GM21529 (cell line): ENCODE results near the gene MMS19.
A peak's percentile ranks its signal among the peaks of the same experiment; 100 is the strongest.
"Not testable (repeated sequence)": the region's sequence is repeated elsewhere in the genome, so short reads cannot be mapped to it uniquely, and the experiment has no call there.

ENCODE experiments used
- ATAC-seq: cut with Tn5 transposase; IDR thresholded peaks from one replicate; pipeline ENCODE4 v1.9.1; 2021; ENCODE audit not compliant: unreplicated experiment

The MMS19 gene

DNA sequence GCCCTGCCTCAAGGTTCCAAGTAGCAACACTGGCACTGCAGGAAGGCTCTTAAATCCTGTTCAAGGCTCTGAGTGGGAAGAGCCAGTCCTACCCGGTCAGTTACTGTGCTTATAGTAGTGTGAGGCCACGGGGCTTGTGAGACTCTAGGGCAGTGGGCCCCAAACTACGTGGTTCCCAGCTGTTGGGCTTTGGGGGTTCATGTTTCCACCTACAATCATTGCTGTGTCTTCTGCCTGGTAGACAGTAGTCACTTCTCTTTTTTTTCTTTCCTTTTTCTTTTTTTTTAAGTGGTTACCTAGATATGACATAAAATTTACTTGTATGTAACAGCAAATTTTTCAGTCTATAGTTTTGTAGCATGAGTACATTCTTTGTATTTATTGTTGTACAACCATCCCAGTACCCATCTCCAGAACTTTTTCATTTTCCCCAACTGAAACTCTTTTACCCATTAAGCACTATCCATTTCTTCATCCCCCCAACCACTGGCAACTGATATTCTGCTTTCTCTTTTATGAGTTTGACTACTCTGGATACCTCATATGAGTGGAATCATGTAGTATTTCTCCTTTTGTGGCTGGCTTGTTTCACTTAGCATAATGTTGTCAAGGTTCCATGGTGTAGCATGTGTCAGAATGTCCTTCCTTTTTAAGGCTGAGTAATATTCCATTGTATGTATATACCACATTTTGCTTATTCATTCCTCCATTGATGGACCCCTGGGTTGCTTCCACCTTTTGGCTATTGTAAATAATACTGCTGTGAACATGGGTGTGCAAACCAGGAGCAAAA, 8.2 kb upstream of the MMS19 start:
- no peak for ATAC-seq

DNA sequence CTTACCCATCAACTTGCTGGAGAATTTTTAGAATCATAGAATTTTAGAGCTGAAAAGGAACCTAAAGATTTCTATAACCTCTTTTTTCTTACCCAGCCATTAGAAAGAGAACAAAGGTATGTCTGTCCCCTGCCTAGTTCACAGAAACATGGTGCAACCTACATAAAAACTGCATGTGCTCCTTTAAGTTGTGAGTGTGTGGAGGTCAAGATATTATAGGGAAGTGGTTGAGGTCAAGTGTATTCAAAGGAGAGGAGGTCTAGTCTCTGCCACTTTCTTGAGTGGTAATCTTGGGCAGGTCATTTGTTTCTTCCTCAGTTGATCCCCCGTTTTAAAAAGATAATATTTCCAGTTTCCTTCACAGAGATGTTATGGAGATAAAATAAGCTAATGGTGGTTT, 6.9 kb upstream of the MMS19 start:
- ATAC-seq: no peak

DNA sequence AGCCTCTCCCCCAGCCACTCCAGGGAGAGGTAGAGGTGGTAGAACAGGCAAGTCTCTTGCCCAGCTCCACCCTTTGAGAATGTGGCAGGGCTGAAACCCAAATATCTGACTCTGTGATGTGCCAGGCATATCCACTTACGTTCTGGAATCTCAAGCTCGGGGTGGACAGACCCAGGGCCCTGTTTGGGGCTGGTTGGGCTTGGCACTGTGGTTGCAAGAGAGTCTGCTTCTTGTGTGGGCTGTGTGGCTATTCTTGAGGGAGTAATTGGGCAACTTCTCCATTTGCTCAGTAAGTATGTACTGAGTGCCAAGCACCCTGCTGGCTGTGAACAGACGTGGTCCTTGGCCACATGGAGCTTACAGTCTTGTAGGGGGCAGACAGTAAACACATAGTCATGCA, 5.2 kb upstream of the MMS19 start:
- ATAC-seq: no peak

DNA sequence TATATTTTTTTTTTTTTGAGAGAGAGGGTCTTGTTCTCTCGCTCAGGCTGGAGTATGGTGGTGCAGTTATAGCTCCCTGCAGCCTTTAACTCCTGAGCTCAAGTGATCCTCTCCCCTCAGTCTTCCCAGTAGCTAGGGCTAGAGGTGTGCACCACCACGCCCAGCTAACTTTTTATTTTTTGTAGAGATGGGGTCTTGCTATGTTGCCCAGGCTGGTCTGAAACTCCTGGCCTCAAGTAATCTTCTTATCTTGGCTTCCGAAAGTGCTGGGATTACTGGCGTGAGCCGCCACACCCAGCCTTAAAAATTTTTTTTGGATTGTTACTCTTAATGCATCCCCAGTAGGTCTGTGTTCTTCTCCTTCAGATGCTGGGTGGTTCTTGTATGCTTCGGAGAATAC, 4.7 kb upstream of the MMS19 start:
- no peak for ATAC-seq

DNA sequence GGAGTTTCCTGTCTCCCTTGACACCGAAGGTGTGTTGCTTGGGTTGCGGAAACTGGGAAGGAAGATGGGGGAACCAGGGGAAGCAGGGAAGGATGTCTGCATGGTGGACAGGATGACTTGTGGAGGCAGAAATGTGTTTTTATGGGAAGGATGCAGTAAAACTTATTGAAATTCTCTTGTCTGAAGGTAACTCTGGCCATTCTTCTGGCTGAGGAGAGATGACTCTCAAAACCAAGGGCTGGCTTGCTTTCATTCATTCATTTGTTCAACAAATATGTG, 2.0 kb upstream of the MMS19 start:
- no peak for ATAC-seq

DNA sequence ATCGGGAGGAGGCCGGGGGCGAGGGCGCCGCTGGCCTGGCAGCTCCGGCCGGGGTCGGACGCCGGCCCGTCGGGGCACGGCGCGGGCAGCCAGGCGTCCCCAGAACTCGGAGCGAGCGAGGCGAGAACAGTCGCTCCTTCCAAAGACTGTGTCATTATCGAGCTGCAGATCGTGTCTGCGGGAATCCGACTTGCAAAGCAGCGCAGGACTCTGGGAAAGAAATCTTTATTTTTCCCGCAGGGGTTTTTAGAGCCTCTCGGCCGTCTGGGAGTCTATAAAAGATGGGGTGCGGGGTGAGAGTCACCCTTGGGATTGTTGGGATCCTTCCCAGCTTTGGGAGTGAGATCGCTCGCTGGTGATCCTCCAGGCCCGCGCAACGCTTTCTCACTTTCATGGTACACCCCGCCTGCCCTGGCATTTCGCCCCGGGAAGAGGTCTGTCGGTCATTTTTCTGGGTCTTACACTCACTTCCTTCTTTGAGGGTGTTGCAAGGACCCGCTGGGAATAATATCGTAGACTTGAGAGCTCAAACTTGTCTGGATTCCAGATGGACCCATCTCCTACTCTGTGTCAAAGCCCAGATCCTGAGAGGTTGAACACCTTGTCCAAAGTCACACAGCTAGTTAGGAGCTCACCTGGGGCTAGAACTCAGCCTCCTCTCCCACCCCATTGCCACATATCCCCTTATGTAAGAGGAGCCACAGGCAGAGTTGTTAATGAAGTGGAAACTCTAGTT, 1.5 kb upstream of the MMS19 start:
- ATAC-seq: no peak

DNA sequence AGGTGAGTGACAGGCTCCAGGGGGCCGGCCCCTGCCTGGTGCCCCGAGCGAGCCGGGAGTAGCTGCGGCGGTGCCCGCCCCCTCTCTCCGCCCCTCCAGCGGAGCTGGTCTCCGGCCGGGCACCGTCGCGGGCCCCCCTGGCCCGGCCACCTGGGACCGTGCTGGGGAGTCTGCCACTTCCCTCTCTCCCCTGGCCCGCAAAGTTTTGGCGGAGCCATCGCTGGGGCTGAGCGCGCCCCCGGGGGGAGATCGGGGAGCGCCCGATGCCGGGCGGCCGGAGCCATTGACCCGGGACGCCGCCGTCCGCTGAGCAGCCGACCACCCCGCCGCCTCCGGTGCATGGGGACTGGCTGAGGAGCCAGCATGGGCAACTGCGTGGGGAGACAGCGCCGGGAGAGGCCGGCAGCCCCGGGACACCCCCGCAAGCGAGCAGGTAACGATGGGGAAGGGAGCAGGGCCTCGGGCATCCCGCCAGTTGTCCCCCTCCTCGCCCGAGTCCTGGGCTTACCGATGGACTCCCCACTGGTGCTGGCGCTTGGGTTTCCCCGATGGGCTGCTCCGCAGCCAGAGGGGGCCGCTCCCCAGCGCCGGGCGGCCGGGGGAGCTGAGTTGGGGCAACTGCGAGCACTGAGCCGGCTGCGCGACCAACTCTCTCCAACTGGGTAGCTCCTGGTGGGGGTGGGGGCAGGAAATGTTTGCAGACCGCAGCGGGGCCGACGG, 779 bp upstream of the MMS19 start, which contains the start of gene UBTD1:
UBTD1 (plus strand) TSS at position 84 of the 720 bp plus-strand sequence; CDS start at position 364, 280 bp downstream.
- no peak for ATAC-seq

DNA sequence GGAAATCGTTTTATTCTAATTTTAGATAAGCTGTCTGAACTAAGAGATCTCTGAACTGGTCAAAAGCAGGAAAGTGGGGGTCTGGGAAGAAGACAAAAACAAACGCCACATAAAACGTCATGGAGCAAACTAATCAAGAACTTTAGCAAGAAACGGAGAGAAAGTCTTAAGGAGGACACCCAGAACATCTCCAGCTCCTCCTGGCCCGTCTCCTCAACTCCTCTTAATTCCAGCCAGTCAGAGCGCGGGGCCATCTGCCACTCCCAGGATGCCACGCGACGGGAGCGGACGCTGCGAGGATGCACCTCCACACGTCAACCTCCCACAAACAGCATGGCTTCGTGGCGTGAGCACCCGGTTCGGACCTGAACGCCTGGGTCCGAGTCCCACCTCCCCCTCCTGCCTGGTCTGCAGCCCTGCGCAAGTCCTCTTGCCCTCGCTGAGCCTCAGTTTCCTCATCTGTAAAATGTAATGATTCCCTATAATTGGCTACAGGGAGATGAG, 598 bp downstream of the MMS19 start:
- ATAC-seq: peak; percentile 40

DNA sequence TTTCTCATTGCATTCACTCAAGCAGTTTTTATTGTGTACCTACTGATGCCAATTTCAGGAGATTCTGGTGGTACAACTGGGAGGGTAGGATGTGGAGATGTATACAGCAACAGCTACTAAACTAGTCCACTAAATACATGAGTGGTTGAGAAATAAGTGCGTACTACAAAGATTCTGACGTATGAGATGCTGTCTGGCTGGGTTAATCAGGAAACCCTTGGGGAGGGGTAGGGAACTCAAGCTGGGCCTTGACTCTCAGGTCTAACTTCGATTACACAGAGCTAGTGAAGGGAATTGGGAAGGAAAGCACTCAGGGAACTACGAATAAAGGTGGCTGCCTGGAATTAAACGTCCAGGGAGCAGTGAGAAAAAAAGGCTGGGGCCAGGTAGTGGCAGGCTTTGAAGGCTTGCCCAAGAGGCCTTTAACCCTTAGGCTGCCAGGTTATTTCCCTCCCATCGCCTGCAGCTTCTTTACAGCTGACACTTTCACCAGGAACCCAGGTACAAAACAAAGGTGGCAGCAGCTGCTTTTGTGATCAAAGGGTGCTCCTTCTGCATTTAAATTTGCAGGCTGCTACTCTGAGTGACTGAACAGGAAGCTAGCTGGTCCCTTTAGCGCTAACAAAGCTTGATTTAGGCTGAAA, 3.2 kb downstream of the MMS19 start:
- no peak for ATAC-seq

DNA sequence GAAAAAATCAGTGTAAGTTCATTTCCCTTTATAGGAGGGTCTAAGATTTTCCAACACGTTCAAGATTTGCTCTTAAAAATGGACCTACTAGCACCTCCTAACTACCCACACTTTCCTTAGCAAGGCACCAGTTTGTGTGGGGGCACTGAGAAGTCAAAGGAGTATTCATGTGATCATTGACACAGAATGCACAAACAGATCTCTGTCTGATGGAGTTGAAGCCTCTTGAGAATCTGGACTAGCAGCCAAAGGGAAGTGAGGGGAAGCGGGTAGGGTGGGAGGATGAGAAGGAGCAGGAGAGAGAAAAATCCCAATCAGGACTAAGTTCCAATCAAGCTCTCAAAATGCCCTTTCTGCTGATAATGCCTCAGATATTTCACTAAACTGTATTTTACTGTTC, 4.1 kb downstream of the MMS19 start:
- no peak for ATAC-seq

DNA sequence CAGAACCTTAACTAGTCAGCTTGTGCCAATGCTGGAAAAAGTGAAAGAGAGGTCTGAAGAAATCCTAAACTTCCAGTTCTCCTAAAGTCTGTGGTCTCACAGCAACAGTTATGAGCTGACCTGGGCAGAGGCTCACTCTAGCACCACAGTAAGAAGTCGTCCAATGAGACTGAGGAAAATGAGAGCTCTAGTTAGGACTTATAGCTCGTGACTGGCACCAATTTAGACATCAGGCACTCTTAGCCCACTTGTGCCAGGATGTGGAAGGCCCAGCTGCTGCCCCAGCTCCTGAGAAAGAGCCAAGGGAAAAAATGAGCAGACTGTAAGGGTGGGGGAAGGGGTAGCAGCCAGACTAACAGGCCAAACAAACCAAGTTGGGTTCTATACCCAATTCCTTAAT, 7.6 kb downstream of the MMS19 start:
- ATAC-seq: no peak

DNA sequence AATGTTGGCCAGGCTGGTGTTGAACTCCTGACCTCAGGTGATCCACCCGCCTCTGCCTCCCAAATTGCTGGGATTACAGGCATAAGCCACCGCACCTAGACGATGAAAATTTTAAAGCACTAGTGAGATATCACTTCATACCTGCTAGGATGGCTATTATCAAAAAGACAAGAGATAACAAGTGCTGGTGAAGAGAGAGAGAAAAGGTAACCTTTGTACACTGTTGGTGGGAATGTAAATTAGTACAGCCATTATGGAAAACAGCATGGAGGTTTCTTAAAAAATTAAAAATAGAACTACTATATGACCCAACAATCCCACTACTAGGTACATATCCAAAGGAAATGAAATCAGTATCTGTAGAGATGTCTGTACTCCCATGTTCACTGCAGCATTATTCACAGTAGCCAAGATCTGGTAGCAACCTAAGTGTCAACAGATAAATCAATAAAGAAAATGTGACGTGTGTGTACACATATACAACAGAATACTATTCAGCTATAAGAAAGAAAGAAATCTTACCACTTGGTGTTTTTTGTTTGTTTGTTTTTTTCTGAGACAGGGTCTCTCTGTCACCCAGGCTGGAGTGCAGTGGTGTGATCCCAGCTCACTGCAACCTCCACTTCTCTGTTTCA, 12.5 kb downstream of the MMS19 start:
- no peak for ATAC-seq

DNA sequence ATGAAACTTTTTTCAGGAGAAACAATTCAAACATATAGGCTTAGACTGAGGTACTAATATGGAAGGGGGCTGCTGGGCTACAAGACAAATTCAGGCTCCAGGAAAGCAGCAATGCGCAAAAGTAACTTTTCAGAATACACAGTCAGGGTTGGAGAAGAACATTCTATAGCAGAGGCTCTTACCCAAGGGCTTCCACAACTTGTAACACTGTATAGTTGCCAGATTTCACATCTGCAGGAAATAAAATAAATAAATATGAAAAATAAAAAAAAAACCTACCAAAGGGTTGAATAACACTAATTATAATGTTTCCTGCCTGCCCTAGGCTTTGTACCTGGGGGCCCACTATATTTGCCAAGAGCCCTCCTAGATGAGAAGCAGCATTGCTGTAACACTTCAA, 14.3 kb downstream of the MMS19 start:
- ATAC-seq: no peak

DNA sequence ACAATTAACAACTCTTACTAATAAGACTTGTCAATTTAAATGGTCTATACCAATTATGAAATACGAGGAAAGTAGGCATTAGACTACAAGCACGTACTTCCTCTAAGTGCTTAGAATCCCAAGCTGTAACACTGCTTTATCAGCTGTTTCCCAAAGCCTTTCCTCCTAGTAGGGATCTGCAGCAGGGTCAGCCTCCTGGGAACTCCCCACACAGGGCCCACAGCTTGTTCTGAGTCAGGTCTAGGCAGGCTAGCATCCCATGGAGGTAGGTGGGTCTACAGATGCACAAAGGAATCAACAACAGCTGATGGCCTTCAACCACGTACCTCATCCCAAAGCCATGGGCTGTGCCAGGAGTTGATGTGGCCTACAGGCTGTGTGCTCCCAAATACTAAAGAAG, 14.7 kb downstream of the MMS19 start:
- no peak for ATAC-seq

DNA sequence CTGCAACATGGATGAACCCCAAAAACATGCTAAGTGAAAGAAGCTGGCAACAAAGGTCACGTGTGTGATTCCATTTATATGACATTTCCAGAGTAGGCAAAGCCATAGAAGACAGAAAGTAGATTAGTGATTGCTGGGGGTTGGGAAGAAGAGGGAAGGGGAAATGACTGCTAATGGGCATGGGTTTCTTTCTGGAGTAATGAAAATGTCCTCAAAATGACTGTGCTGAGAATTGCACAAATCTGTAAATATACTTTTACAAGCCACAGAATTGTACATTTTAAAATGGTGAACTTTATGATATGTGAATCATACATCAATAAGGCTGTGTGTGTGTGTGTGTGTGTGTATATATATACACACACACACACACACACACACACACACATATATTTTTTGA, 15.8 kb downstream of the MMS19 start:
- ATAC-seq: no peak

DNA sequence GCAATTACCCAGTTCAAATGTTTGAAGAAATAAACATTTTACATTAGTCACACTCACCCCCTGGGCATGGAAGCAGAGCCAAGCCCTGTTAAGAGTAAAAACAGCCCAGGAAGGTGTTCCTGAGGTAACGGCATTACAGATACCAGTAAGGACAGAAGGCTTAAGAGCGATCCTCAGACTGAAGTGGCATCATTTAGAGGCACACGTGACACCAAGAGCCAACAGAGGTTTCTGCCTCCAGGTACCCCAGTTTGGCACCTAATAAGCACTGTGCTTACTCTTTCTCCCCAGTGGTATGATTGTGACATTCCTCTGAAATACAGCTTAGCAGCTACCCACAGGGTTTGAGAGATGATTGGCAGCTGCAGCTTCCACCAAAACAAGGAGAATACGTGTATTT, 17.2 kb downstream of the MMS19 start:
- no peak for ATAC-seq

DNA sequence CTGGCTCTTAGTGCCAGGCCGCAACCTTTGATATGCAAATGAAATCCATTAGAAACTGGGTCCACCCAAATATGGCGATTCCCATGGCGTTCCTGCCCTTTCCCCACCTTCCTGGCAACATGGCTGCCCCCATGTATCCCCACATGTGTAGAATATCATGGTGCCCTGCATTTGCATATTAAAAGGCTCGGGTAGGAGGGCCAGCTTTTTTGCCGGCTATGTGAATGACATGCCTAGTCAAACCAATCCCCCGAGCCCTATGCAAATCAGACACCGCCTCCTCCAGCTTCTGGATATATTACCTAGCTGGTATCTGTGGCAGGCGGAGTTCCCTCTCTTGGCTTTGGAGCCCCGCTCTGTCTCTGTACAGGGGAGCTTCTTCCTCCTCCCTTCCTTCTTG, 18.3 kb downstream of the MMS19 start:
- no peak for ATAC-seq

DNA sequence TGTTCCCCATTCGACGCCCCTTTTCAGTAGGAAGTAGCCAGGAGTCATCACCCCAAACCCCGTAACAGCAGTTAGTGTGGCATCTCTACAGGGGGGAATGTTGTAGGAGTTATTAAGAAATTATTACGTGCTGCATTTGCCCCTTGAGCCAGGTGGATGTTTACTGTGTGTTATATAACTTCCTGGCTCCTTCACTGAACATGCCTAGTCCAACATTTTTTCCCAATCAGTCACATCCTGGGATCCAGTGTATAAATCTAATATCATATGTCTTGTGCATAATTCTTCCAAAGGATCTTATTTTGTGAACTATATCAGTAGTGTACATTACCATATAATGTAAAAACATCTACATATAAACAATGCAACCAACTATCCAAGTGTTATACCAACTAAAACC, 18.8 kb downstream of the MMS19 start:
- ATAC-seq: not testable (repeated sequence)

DNA sequence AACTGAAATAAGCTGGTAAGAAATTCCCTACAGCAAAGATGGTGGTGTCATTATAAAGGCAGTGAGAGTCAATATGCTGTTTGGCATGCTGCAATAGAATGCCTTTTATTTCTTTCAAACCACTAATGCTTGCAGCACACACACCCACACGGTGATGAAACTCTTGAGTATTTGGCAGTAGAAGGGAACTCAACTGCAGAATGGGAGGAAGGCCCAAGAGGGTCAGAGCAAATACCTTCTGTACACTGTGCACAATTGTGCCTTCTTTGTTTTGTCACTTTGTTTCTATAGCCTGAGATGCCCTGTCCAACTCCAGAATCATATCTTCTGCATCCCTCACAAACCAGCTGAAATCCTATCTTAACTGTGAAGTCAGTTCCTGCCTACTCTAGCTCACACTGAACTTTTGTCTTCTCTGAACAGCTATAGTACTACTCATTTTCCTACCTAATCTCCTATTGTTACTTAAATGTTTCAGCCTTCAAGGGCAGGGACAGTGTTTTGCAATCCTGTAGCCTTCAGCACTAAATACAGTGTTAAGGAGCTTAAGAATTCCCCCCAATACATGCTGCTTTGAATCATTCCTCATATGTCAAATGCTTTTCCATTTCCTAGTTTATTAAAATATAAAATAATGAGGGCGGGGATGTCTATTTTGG, 22.2 kb downstream of the MMS19 start:
- no peak for ATAC-seq

DNA sequence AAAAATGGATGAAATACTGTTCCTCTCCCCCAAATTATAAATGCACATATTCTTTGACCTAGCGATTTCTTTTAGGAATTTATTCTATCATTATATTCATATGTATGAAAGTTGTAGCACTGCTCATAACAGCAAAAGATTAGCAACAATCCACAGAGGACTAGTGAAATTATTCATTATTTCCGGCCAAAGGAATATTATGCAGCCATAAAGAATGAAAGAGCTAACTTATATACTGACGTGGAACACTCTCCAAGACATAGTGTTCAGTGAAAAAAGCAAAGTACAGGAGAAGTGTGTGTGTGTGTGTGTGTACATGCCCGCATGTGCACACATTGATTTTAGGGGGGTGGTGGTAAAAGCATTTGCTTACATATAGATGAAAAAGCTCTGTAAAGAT, 23.3 kb downstream of the MMS19 start:
- ATAC-seq: no peak
